GM21619 (cell line): ENCODE results near the gene COL9A3.
"Not testable (repeated sequence)": the region's sequence is repeated elsewhere in the genome, so short reads cannot be mapped to it uniquely, and the experiment has no call there.

Experiments used
- ATAC-seq: cut with Tn5 transposase; IDR thresholded peaks from one replicate; pipeline ENCODE4 v1.9.1; 2021; ENCODE audit not compliant: unreplicated experiment

Gene COL9A3

GRCh38 chr20:62852841-62853240 is 36.0 kb downstream of the COL9A3 start:
- ATAC-seq: no peak

- ATAC-seq: not testable (repeated sequence)
Observed at GRCh38 chr20:62853304-62853703, 36.5 kb downstream of the COL9A3 start.

GRCh38 chr20:62854121-62854520 is 37.3 kb downstream of the COL9A3 start:
- ATAC-seq: no peak

- no peak for ATAC-seq
Observed at GRCh38 chr20:62855120-62855519, 38.3 kb downstream of the COL9A3 start.

GRCh38 chr20:62856931-62857619 is 40.2 kb downstream of the COL9A3 start:
- no peak for ATAC-seq

- no peak for ATAC-seq
Observed at GRCh38 chr20:62858058-62858830, 41.4 kb downstream of the COL9A3 start.

- ATAC-seq: no peak
Observed at GRCh38 chr20:62859721-62860120, 42.9 kb downstream of the COL9A3 start.

GRCh38 chr20:62860391-62860923 is 43.6 kb downstream of the COL9A3 start:
- ATAC-seq: no peak

- peak; percentile 39 for ATAC-seq
Observed at GRCh38 chr20:62860924-62861691, 44.3 kb downstream of the COL9A3 start.

GRCh38 chr20:62861726-62862336 is 45.0 kb downstream of the COL9A3 start, which contains the start of gene TCFL5:
TCFL5 (minus strand) TSS chr20:62861822; CDS start chr20:62861670, 152 bp downstream.
- ATAC-seq: peak; percentile 56

- ATAC-seq: no peak
Observed at GRCh38 chr20:62864207-62864606, 47.4 kb downstream of the COL9A3 start.

GRCh38 chr20:62872184-62872847 is 55.5 kb downstream of the COL9A3 start:
- ATAC-seq: no peak

GRCh38 chr20:62872862-62873261 is 56.0 kb downstream of the COL9A3 start:
- no peak for ATAC-seq

- ATAC-seq: no peak
Observed at GRCh38 chr20:62873280-62873679, 56.4 kb downstream of the COL9A3 start.

- ATAC-seq: not testable (repeated sequence)
Observed at GRCh38 chr20:62873681-62874031, 56.8 kb downstream of the COL9A3 start.

- ATAC-seq: no peak
Observed at GRCh38 chr20:62874964-62875344, 58.1 kb downstream of the COL9A3 start.

- ATAC-seq: no peak
Observed at GRCh38 chr20:62875419-62876361, 58.8 kb downstream of the COL9A3 start.

- no peak for ATAC-seq
Observed at GRCh38 chr20:62876501-62876901, 59.7 kb downstream of the COL9A3 start.
